HepG2 (cell line): Measurements from ENCODE around the gene TBCD. TPM values are rescaled to one million over a fixed set of nuclear protein-coding genes. Genes with fewer than 3 reads are reported as not detected.

ENCODE experiments used
- GABPA ChIP-seq, 2 experiments: IDR thresholded peaks; 2 replicates each; pipeline ENCODE4 v1.6.1; 2011 to 2016; ENCODE audit warnings: low read depth in 2 of 2, low read length in 1 of 2, missing biosample characterization in 1 of 2, missing genetic modification characterization in 1 of 2
- HCFC1 ChIP-seq: fragments of 150-350 bp; IDR thresholded peaks from 2 replicates; pipeline ENCODE4 v1.6.1; 2014; ENCODE audit warnings: low read depth, low read length
- KDM2A ChIP-seq: sonication (generic); formaldehyde crosslinking; IDR thresholded peaks from 2 replicates; pipeline ENCODE4 v1.4.0; 2020; ENCODE audit warnings: low read depth, missing genetic modification reagents, borderline replicate concordance
- NFIC ChIP-seq: IDR thresholded peaks from 2 replicates; pipeline ENCODE4 v1.6.1; 2012; ENCODE audit warnings: mild to moderate bottlenecking, low read length, inconsistent platforms
- RXRA ChIP-seq: sonication (generic); formaldehyde crosslinking; IDR thresholded peaks from 2 replicates; pipeline ENCODE4 v1.5.1; 2020; ENCODE audit warnings: missing genetic modification reagents
- SAP130 ChIP-seq: IDR thresholded peaks from 2 replicates; pipeline ENCODE4 v1.6.1; 2016; ENCODE audit warnings: low read depth
- YY1 ChIP-seq: IDR thresholded peaks from 2 replicates; pipeline ENCODE4 v1.6.1; 2011; ENCODE audit warnings: low read length, low read depth, moderate library complexity, mild to moderate bottlenecking; ENCODE audit not compliant: insufficient read depth, insufficient replicate concordance
- polyA plus RNA-seq, 8 experiments: library from polyadenylated mRNA; depleted of rRNA in 3 of 8; stranded (reverse) in 7 of 8; unstranded in 1 of 8; fragments of >200 nt; fragmentation: Illumina TruSeq in 4 of 8; extraction: Trizol in 4 of 8; gene quantifications; 2 replicates each; pipeline versions ENCODE4 v1.2.1 to v1.2.3, GENCODE V29; 2011 to 2016; ENCODE audit warnings: low read depth in 4 of 8, missing spikeins in 1 of 8, mixed read lengths in 1 of 8; ENCODE audit not compliant: insufficient read depth in 1 of 8
- total RNA-seq, 5 experiments: library from RNA; depleted of rRNA; stranded (reverse); fragments of >200 nt; fragmentation: Illumina TruSeq; extraction: Trizol; gene quantifications; 2 replicates each; pipeline ENCODE4 v1.2.3, GENCODE V29; 2016; ENCODE audit warnings: low read depth in 1 of 5
- TF ChIP-seq, protein P1 (sequence below): sonication (generic); formaldehyde crosslinking; IDR thresholded peaks from 2 replicates; pipeline ENCODE4 v1.4.0; 2020; ENCODE audit warnings: missing genetic modification reagents

TBCD gene
- total and polyA plus RNA-seq, 2 of the 13 experiments (the other 11 are each of a cell fraction or from before 2014, with no cell fraction given), result 33.9 to 54.8 TPM

DNA sequence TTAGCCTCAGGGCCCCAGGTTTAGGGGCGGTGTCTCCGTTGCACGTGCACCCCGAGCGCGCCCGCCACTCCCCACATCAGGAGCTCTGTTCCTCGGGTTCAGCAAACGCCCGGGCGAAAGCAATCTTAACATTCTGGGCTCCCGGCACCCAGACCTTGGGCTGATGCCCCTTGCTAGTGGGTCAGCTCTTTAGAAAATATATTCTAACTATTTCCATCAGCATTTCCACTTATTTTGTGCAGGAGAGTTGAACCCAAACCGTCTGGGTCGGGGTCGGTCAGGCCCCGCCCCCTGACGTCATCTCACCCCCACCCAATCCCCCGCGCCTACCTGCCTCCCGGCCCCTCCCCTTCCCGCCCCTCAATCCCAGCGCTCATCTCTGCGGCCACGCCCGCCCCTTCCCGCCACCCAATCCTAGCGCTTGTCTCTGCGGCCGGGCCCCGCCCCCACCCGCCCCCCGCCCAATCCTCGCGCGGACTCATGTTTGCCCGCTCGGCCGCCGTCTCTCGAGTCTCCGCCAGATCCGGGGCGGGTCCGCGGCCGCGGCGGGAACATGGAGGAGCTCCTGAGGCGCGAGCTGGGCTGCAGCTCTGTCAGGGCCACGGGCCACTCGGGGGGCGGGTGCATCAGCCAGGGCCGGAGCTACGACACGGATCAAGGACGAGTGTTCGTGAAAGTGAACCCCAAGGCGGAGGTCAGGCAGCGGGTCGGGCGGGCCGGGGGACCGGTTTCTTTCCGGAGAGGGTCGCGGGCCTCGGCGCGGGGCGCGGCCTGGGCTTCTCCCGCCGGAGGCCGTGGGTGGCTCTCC is 35.5 kb upstream of the TBCD start, which contains the start of gene FN3KRP (continued):
- TF ChIP-seq, protein P1, sequence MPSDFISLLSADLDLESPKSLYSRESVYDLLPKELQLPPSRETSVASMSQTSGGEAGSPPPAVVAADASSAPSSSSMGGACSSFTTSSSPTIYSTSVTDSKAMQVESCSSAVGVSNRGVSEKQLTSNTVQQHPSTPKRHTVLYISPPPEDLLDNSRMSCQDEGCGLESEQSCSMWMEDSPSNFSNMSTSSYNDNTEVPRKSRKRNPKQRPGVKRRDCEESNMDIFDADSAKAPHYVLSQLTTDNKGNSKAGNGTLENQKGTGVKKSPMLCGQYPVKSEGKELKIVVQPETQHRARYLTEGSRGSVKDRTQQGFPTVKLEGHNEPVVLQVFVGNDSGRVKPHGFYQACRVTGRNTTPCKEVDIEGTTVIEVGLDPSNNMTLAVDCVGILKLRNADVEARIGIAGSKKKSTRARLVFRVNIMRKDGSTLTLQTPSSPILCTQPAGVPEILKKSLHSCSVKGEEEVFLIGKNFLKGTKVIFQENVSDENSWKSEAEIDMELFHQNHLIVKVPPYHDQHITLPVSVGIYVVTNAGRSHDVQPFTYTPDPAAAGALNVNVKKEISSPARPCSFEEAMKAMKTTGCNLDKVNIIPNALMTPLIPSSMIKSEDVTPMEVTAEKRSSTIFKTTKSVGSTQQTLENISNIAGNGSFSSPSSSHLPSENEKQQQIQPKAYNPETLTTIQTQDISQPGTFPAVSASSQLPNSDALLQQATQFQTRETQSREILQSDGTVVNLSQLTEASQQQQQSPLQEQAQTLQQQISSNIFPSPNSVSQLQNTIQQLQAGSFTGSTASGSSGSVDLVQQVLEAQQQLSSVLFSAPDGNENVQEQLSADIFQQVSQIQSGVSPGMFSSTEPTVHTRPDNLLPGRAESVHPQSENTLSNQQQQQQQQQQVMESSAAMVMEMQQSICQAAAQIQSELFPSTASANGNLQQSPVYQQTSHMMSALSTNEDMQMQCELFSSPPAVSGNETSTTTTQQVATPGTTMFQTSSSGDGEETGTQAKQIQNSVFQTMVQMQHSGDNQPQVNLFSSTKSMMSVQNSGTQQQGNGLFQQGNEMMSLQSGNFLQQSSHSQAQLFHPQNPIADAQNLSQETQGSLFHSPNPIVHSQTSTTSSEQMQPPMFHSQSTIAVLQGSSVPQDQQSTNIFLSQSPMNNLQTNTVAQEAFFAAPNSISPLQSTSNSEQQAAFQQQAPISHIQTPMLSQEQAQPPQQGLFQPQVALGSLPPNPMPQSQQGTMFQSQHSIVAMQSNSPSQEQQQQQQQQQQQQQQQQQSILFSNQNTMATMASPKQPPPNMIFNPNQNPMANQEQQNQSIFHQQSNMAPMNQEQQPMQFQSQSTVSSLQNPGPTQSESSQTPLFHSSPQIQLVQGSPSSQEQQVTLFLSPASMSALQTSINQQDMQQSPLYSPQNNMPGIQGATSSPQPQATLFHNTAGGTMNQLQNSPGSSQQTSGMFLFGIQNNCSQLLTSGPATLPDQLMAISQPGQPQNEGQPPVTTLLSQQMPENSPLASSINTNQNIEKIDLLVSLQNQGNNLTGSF, result 0 out of 2 replicates have a peak, but pooled peaks have one; percentile 39
- TF ChIP-seq KDM2A (CRISPR knock-in tag) (peak; percentile 28; the same call in 1 of the 2 replicates), YY1 (peak; percentile 89), SAP130 (CRISPR knock-in tag) (peak; percentile 78), NFIC (no peak), GABPA (IDR thresholded peaks at IDR 0.05; ENCODE audit: low read depth, low read length) (peak; percentile 66), GABPA (CRISPR knock-in tag; IDR thresholded peaks at IDR 0.05; ENCODE audit: low read depth) (peak; percentile 79), HCFC1 (0 out of 2 replicates have a peak, but pooled peaks have one; percentile 13), RXRA (CRISPR knock-in tag) (0 out of 2 replicates have a peak, but pooled peaks have one; percentile 7)
